GM21515 (cell line): Measurements from ENCODE around the gene LTB4R.

Experiments
- ATAC-seq: cut with Tn5 transposase; IDR thresholded peaks from one replicate; pipeline ENCODE4 v1.9.1; 2021; ENCODE audit not compliant: unreplicated experiment

LTB4R gene

DNA sequence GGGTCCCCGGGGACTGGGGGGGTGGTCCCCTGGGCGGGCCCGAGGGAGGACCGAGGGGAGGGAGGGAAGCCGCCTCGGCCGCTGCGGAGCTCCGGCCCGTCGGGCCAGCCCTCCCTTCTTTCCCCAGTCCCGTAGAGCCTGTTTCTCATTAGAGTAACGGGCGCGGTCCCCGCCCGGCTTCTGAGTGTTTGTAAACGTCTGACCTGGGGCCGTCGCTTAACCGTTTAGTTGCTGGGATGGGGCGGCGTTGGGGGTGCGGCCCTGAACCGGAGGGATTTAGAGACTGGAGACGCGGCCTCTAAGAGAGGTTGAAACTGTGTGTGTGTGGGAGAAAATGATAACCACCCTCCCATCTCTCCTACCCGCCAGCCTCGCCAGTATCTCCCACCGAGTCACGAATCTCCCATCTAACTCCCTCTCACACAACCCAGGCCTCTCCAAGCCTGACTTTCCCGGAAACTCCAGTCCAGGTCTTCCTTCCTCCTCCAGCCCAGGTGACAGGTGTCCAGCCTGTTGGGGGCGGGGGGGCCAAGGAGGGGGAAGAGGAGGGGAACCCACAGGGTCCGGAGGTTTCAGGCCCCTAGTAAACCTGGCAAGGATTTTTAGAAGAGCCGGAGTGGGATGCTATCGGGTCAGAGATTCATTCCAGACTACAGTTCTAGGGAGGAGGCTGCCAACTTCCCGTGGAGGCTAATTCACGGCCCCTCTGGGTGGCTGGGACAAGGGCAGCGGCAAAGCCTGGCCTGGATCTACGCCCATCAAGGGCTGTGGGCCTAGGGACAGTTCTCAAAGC, 55.6 kb downstream of the LTB4R start:
- peak; percentile 46 for ATAC-seq
